Measurements from ENCODE around the gene DCDC2. TPM values are rescaled to one million over a fixed set of nuclear protein-coding genes. Genes with fewer than 3 reads are reported as not detected.

DCDC2 gene
- total and polyA plus RNA-seq, 4 donors = 0.51 to 13.0 (median 2.0) TPM

DNA sequence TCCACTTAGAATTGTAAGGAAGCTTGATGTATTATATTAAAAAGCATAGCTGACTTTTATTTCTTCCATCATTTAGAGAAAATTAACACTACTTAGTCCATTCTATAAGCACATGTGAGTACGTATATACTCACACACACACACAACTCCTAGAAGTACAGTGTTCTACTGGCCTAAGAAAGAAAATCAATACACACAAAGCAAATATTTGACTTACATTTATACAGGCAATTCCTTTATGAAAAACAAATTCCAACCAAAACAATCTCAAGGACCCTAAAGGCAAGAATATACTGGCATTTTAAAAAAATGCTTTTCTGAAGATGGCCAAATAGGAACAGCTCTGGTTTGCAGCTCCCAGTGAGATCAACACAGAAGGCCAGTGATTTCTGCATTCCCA, 160.0 kb downstream of the DCDC2 start:
- Histone ChIP-seq H3K4me1 (ENCODE audit: control insufficient read depth in 4 of 4, insufficient read depth in 4 of 4, low read length in 3 of 4) (no peaks in the 10 kb centered on the region), H3K4me3 (ENCODE audit: low read depth in 1 of 3, low read length in 3 of 3) (no peak overlapping the region), H3K27ac (ENCODE audit: low read depth in 1 of 2, low read length in 2 of 2) (no peak overlapping the region), H3K27me3 (ENCODE audit: control insufficient read depth in 4 of 4, insufficient read depth in 4 of 4, low read length in 3 of 4) (no peaks in the 10 kb centered on the region), H3K9ac (ENCODE audit: low read depth in 1 of 2, low read length in 2 of 2) (no peak overlapping the region), H3K36me3 (ENCODE audit: control insufficient read depth in 4 of 4, insufficient read depth in 3 of 4, low read depth in 1 of 4, low read length in 3 of 4) (no peaks in the 10 kb centered on the region), H3K9me3 (ENCODE audit: control insufficient read depth in 4 of 4, low read length in 3 of 4) (no peaks in the 10 kb centered on the region)
- 74% methylated on average over 1 of the region's 1 CpG for WGBS
- no peak for TF ChIP-seq TAF1 (conservative IDR thresholded peaks at IDR 0.05)
- TF ChIP-seq NR2F2 (IDR thresholded peaks at IDR 0.05) = no peak
- TF ChIP-seq, protein P1, sequence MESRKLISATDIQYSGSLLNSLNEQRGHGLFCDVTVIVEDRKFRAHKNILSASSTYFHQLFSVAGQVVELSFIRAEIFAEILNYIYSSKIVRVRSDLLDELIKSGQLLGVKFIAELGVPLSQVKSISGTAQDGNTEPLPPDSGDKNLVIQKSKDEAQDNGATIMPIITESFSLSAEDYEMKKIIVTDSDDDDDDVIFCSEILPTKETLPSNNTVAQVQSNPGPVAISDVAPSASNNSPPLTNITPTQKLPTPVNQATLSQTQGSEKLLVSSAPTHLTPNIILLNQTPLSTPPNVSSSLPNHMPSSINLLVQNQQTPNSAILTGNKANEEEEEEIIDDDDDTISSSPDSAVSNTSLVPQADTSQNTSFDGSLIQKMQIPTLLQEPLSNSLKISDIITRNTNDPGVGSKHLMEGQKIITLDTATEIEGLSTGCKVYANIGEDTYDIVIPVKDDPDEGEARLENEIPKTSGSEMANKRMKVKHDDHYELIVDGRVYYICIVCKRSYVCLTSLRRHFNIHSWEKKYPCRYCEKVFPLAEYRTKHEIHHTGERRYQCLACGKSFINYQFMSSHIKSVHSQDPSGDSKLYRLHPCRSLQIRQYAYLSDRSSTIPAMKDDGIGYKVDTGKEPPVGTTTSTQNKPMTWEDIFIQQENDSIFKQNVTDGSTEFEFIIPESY (IDR thresholded peaks at IDR 0.05) = no peak
- TF ChIP-seq RXRA (IDR thresholded peaks at IDR 0.05) = no peak
- TF ChIP-seq FOXA1 (IDR thresholded peaks at IDR 0.05) = no peak
- no peak for TF ChIP-seq HNF4G (IDR thresholded peaks at IDR 0.05)
- no peak for TF ChIP-seq HNF4A (conservative IDR thresholded peaks at IDR 0.05)
- no peak for TF ChIP-seq GABPA (IDR thresholded peaks at IDR 0.05 in 1 of 2, conservative IDR thresholded peaks at IDR 0.05 in 1 of 2)
- TF ChIP-seq YY1 (IDR thresholded peaks at IDR 0.05) = no peak
- DNase-seq (ENCODE audit: low spot score) = no peak

DNA sequence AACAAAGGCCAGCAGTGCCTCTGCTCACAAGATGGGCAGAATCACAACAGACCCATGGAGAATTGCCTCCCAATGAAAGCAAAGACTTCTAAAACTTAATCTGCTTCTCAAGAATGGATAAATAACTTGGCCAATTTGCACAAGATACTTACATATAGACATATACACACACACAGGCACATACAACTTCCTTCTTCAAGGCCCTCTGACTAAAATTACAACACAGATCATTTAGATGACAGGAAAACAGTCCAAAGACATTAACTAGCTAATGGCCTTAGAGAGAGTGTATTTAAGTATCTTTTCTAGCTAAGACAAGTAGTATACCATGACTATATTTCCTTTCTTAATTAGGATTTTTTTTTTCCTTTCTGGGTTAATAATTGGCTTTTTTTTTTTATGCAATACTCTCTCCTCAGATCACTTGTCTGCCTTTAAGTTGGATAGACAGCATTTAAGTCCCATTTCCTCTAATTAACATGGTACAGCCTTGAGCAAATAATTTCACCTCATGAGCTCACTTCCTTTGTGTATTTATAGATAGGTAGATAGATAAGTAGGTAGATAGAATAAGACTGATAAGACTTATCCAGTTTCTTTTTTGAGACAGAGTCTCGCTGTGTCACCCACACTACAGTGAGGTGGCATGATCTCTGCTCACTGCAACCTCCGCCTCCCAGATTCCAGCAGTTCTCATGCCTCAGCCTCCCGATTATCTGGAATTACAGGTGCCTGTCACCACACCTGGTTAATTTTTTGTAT, 161.8 kb downstream of the DCDC2 start:
- TF ChIP-seq RXRA (IDR thresholded peaks at IDR 0.05) (no peak), RAD21 (IDR thresholded peaks at IDR 0.05) (no peak), FOXA1 (IDR thresholded peaks at IDR 0.05) (no peak), NR2F2 (IDR thresholded peaks at IDR 0.05) (no peak), GABPA (IDR thresholded peaks at IDR 0.05 in 1 of 2, conservative IDR thresholded peaks at IDR 0.05 in 1 of 2) (no peak), HNF4G (IDR thresholded peaks at IDR 0.05) (no peak)
- TF ChIP-seq, protein P2, sequence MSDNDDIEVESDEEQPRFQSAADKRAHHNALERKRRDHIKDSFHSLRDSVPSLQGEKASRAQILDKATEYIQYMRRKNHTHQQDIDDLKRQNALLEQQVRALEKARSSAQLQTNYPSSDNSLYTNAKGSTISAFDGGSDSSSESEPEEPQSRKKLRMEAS (IDR thresholded peaks at IDR 0.05) = no peak
- TF ChIP-seq, protein P3, sequence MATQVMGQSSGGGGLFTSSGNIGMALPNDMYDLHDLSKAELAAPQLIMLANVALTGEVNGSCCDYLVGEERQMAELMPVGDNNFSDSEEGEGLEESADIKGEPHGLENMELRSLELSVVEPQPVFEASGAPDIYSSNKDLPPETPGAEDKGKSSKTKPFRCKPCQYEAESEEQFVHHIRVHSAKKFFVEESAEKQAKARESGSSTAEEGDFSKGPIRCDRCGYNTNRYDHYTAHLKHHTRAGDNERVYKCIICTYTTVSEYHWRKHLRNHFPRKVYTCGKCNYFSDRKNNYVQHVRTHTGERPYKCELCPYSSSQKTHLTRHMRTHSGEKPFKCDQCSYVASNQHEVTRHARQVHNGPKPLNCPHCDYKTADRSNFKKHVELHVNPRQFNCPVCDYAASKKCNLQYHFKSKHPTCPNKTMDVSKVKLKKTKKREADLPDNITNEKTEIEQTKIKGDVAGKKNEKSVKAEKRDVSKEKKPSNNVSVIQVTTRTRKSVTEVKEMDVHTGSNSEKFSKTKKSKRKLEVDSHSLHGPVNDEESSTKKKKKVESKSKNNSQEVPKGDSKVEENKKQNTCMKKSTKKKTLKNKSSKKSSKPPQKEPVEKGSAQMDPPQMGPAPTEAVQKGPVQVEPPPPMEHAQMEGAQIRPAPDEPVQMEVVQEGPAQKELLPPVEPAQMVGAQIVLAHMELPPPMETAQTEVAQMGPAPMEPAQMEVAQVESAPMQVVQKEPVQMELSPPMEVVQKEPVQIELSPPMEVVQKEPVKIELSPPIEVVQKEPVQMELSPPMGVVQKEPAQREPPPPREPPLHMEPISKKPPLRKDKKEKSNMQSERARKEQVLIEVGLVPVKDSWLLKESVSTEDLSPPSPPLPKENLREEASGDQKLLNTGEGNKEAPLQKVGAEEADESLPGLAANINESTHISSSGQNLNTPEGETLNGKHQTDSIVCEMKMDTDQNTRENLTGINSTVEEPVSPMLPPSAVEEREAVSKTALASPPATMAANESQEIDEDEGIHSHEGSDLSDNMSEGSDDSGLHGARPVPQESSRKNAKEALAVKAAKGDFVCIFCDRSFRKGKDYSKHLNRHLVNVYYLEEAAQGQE (IDR thresholded peaks at IDR 0.05) = no peak
- Histone ChIP-seq H3K9me3 (ENCODE audit: control insufficient read depth in 4 of 4, low read length in 3 of 4) (no peaks in the 10 kb centered on the region), H3K27me3 (ENCODE audit: control insufficient read depth in 4 of 4, insufficient read depth in 4 of 4, low read length in 3 of 4) (no peaks in the 10 kb centered on the region), H3K4me3 (ENCODE audit: low read depth in 1 of 3, low read length in 3 of 3) (no peak overlapping the region), H3K36me3 (ENCODE audit: control insufficient read depth in 4 of 4, insufficient read depth in 3 of 4, low read depth in 1 of 4, low read length in 3 of 4) (no peaks in the 10 kb centered on the region), H3K4me1 (ENCODE audit: control insufficient read depth in 4 of 4, insufficient read depth in 4 of 4, low read length in 3 of 4) (no peaks in the 10 kb centered on the region), H3K9ac (ENCODE audit: low read depth in 1 of 2, low read length in 2 of 2) (no peak overlapping the region), H3K27ac (ENCODE audit: low read depth in 1 of 2, low read length in 2 of 2) (no peak overlapping the region)
- DNase-seq (ENCODE audit: low spot score) = no peak
- WGBS = 94% methylated on average over 3 of the region's 3 CpGs

Measured in liver (tissue), 9 donors.